K562 (cell line): ENCODE results near the gene TUBB4B. TPM values are rescaled to one million over a fixed set of nuclear protein-coding genes. Genes with fewer than 3 reads are reported as not detected.

Experiments
- ATAC-seq: fragments of 200-7000 bp; cut with Tn5 transposase; 3 replicates; pipeline ENCODE4 v1.9.1; 2020; ENCODE audit warnings: moderate library complexity
- BruUV-seq: library from RNA; stranded (reverse); fragments of 400-500 nt; replicated peaks from 2 replicates; lab custom pipeline; 2021; lab: Mats Ljungman, UMichigan
- CTCF ChIA-PET: fragments of 300-600 bp; formaldehyde crosslinking; extraction: SDS; loops from one replicate; lab custom pipeline; 2021; ENCODE audit warnings: low intra/inter-chr PET ratio; lab: Yijun Ruan, JAX
- POLR2A ChIA-PET: fragments of 300-600, 350-650 bp; sonication (Branson Sonifier 250); formaldehyde crosslinking; extraction: SDS; loops from one replicate; lab custom pipeline; 2021; ENCODE audit warnings: antibody characterized with exemption, inconsistent platforms; lab: Yijun Ruan, JAX
- DNase-seq, 4 experiments: peaks; one replicate each; pipeline versions ENCODE4 v3.0.0 to v3.0.0-alpha.2; 2011 to 2018; ENCODE audit warnings: low spot score in 3 of 4, mixed read lengths in 3 of 4; ENCODE audit errors: extremely low read depth in 1 of 4
- FAIRE-seq: peaks from 2 replicates; lab custom pipeline; 2011; peaks lifted over from hg19 to GRCh38; lab: Jason Lieb, UNC
- H2AFZ ChIP-seq: 2 replicates; pipeline ENCODE4 v1.6.0; 2011; ENCODE audit warnings: low read depth, low read length, control low read depth, inconsistent platforms
- H3K27ac ChIP-seq: fragments of 200-600 bp; 3 replicates; pipeline ENCODE4 v1.8.0; 2011; ENCODE audit warnings: low read depth, mild to moderate bottlenecking, control low read depth, inconsistent platforms, low read length, moderate library complexity, mixed read lengths; ENCODE audit errors: extremely low read depth
- H3K27me3 ChIP-seq, 2 experiments: fragments of 300-600 bp in 1 of 2; 2 replicates in 1 of 2; 3 replicates in 1 of 2; pipeline versions ENCODE4 v1.6.0 to v1.8.0; 2011; ENCODE audit warnings: inconsistent platforms in 2 of 2, low read length in 2 of 2, mild to moderate bottlenecking in 1 of 2, mixed read lengths in 1 of 2, moderate library complexity in 1 of 2; ENCODE audit not compliant: control insufficient read depth in 2 of 2, insufficient read depth in 2 of 2
- H3K36me3 ChIP-seq: fragments of 300-600 bp; 3 replicates; pipeline ENCODE4 v1.8.0; 2011; ENCODE audit warnings: mild to moderate bottlenecking, low read length, inconsistent platforms; ENCODE audit not compliant: control insufficient read depth, insufficient read depth
- H3K4me1 ChIP-seq, 2 experiments: fragments of 200-600 bp in 1 of 2; replicated peaks in 1 of 2; 2 replicates in 1 of 2; 3 replicates in 1 of 2; pipeline versions ENCODE4 v1.5.1 to v1.8.0; 2011; ENCODE audit warnings: inconsistent platforms in 2 of 2, low read length in 2 of 2, mild to moderate bottlenecking in 1 of 2, mixed read lengths in 1 of 2, moderate library complexity in 1 of 2; ENCODE audit not compliant: control insufficient read depth in 2 of 2, insufficient read depth in 2 of 2
- H3K4me2 ChIP-seq: 2 replicates; pipeline ENCODE4 v1.6.1; 2011; ENCODE audit warnings: low read length, control low read depth, inconsistent platforms, mixed read lengths; ENCODE audit not compliant: insufficient read depth
- H3K4me3 ChIP-seq: fragments of 200-600 bp; sonication (generic), shearing (Covaris generic); 2 replicates; pipeline ENCODE4 v1.5.1; 2016; ENCODE audit warnings: control low read depth, inconsistent platforms
- H3K79me2 ChIP-seq: fragments of 200-600 bp; 3 replicates; pipeline ENCODE4 v1.8.0; 2011; ENCODE audit warnings: low read length, inconsistent platforms; ENCODE audit not compliant: control insufficient read depth, insufficient read depth
- H3K9ac ChIP-seq, 2 experiments: 2 replicates each; pipeline versions ENCODE4 v1.6.0 to v1.6.1; 2011; ENCODE audit warnings: low read depth in 2 of 2, low read length in 2 of 2, control low read depth in 1 of 2, inconsistent platforms in 1 of 2, mild to moderate bottlenecking in 1 of 2, mixed read lengths in 1 of 2; ENCODE audit not compliant: insufficient read depth in 1 of 2
- H3K9me1 ChIP-seq: one replicate; pipeline ENCODE4 v1.6.0; 2011; ENCODE audit warnings: inconsistent platforms, mild to moderate bottlenecking, low read length, moderate library complexity; ENCODE audit not compliant: control insufficient read depth, insufficient read depth
- H3K9me3 ChIP-seq: replicated peaks from 2 replicates; pipeline ENCODE4 v1.5.1; 2011; ENCODE audit warnings: low read depth, low read length, inconsistent platforms; ENCODE audit not compliant: control insufficient read depth, insufficient read depth
- H4K20me1 ChIP-seq: replicated peaks from 2 replicates; pipeline ENCODE4 v1.6.1; 2011; ENCODE audit warnings: low read length, inconsistent platforms, mixed read lengths; ENCODE audit not compliant: control insufficient read depth, insufficient read depth
- ADNP ChIP-seq: fragments of 200-800 bp; sonication (Bioruptor generic); IDR thresholded peaks from 2 replicates; pipeline ENCODE4 v1.6.1; 2016; ENCODE audit warnings: missing genetic modification characterization, missing compliant biosample characterization
- BCOR ChIP-seq: fragments of 450-650 bp; IDR thresholded peaks from 2 replicates; pipeline ENCODE4 v1.6.1; 2016
- CBX8 ChIP-seq: fragments of 200-600 bp; sonication (generic); IDR thresholded peaks from 2 replicates; pipeline ENCODE4 v1.6.1; 2012; ENCODE audit warnings: borderline replicate concordance, mixed run types, low read depth, mild to moderate bottlenecking, moderate library complexity, mixed read lengths, low read length, control low read depth, inconsistent platforms; ENCODE audit not compliant: poor library complexity, severe bottlenecking; ENCODE audit errors: extremely low read depth
- SIN3B ChIP-seq: fragments of 450-650 bp; IDR thresholded peaks from 2 replicates; pipeline ENCODE4 v1.6.1; 2017; ENCODE audit warnings: low read depth, mild to moderate bottlenecking, moderate library complexity
- WGBS: fragments of 100-300 bp; shearing (Covaris generic); methylation state at CpG from one replicate; pipeline ENCODE4 v1.1.6; 2016; ENCODE audit warnings: low coverage, mixed read lengths; ENCODE audit not compliant: insufficient coverage; ENCODE audit errors: missing lambda C conversion rate; 5-methylcytosine and 5-hydroxymethylcytosine counted together
- in situ Hi-C: fragments of 300-500 bp; cut with MboI; formaldehyde crosslinking; loops from 4 replicates; pipeline ENCODE4 v1.15.0; 2018; ENCODE audit warnings: inconsistent platforms, mixed read lengths
- intact Hi-C: fragments of 100-400 bp; cut with micrococcal nuclease; formaldehyde crosslinking; loops from 2 replicates; pipeline ENCODE4 v1.14.2; 2022
- polyA plus RNA-seq, 8 experiments: library from polyadenylated mRNA; depleted of rRNA in 4 of 8; stranded (reverse) in 5 of 8; unstranded in 3 of 8; fragments of >200 nt; fragmentation: Nextera tagmentation in 2 of 8; fragmentation: Illumina TruSeq in 1 of 8; extraction: Ambion mirVana in 2 of 8; extraction: Trizol in 1 of 8; gene quantifications; 2 replicates each; pipeline versions ENCODE4 v1.2.1 to v1.2.3, GENCODE V29; 2011 to 2014; ENCODE audit warnings: inconsistent platforms in 1 of 8, missing spikeins in 1 of 8
- total RNA-seq, 7 experiments: library from RNA; depleted of rRNA in 6 of 7; stranded (reverse); fragments of >200 nt in 6 of 7; fragmentation: Illumina TruSeq in 2 of 7; extraction: Trizol in 2 of 7; gene quantifications; 2 replicates each; pipeline versions ENCODE4 v1.2.1 to v1.2.3, GENCODE V29; 2011 to 2021; ENCODE audit warnings: low replicate concordance in 1 of 7
- TF ChIP-seq, protein P1 (sequence below): fragments of 250-450 bp; sonication (Bioruptor Pico); IDR thresholded peaks from 2 replicates; pipeline ENCODE4 v1.9.0; 2021; ENCODE audit warnings: mild to moderate bottlenecking
- TF ChIP-seq, protein P2 (sequence below), 2 experiments: fragments of 450-650 bp in 1 of 2; sonication (generic) in 1 of 2; formaldehyde crosslinking in 1 of 2; IDR thresholded peaks; 2 replicates each; pipeline versions ENCODE4 v1.7.1 to v1.9.0; 2016 to 2022; ENCODE audit warnings: inconsistent platforms in 1 of 2, mild to moderate bottlenecking in 1 of 2, missing genetic modification reagents in 1 of 2

Gene TUBB4B
- total and polyA plus RNA-seq, 9 of the 15 experiments (the other 6 are each of a cell fraction or from before 2014, with no cell fraction given), result 24.1 to 443 (median 268) TPM

DNA sequence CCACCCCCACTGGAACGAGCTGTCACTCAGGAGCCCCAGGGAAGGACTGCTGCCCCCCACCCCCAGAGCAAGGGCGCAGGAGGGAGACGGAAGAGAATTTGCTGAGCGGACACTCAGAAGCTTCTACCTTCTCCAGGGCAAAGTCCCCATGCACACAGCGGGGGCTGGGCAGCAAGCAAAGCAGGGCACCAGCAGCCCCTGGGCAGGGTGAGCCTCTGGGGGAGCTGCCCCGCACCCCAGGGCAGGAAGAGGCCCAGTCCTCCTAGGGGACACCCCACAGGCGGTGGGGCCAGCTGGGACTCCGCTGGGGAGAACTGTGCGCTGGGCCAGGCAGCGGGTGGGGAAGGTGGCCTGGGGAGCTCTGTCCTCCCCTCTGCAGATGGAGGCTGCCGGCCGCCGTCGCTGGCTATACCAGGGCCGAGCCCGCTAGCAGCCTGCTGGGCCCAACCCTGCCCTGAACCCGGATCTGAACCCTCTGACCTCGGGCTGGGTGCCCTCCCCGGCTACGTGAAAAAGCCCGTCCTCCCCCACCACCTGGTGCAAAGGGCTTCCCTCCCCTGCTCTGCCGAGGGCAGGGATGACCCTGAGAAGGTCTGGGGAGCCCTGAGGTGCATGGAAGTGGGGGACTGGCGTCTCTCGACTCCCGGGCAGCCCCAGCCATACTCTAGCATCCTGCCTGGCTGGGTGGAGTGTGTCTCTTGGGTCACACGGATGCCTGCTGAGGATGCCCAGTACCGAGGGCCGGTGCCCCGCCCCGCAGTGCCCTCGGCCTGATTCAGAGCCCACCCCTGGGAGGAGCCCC lies 11.0 kb upstream of the TUBB4B start (continued):
- TF ChIP-seq, protein P1, sequence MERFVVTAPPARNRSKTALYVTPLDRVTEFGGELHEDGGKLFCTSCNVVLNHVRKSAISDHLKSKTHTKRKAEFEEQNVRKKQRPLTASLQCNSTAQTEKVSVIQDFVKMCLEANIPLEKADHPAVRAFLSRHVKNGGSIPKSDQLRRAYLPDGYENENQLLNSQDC, result no peak

DNA sequence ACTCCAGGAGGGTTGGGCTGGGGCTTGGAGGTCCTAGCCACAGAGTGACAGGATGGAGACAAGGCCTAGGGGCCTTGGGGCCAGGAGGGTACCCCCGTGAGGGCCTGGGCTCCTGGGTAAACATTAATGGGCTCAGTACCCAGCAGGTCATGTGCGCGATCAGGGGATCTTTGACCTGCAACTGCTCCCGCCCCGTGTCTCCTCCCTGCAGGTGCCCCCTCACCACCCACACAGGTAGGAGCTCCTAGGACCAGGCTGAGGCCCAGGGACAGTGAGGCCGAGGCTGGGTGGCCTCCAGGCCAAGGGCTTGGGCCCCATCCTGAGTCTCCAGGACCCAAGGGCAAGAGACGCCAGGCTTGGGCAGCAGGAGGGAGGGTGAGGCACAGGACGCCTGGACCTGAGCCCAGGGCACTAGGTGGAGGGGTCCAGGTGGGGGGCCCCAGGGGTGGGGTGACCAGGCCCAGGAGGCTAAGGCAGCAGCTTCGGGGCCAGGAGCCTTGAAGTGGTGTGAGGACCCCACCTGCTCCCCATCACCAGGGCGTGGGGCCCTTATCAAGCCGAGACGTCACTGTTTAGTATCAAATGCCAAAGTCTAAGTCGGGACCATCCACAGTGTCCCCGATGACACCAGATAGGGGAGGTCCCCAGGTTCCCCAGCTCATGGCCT lies 10.2 kb upstream of the TUBB4B start, which contains the start of gene SLC34A3:
Gene SLC34A3, plus strand, starts transcription at position 197 of the 667 bp plus-strand sequence. CDS start 802 bp downstream, outside the sequence.
- 64% methylated on average over 13 of the region's 14 CpGs for WGBS
- intact Hi-C loops (no loop called here), in situ Hi-C loops (loop anchor here (25.0 kb wide), 1 partner anchor 444 kb away; the partner anchor contains the start of genes CCDC183 and TMEM141)
- H3K4me3 ChIP-seq, result no peak within 1 kb of the TSS
- DNase-seq (no peak), ATAC-seq (no peak), FAIRE-seq (no peak)
- no peaks in the 10 kb centered on the region for H3K79me2 ChIP-seq
- H3K4me1 ChIP-seq, result peaks cover 13 to 100% of the 10 kb centered on the region in 2 experiments
- ChIA-PET POLR2A (interaction anchor here (0.6 to 1.6 kb wide), 4 partner anchors 10 to 731 kb away, joined by 3 to 9 read pairs (median 3); partner anchors contain the start of gene TUBB4B), CTCF (no interaction called here)
- no peaks in the 10 kb centered on the region for H4K20me1 ChIP-seq
- H3K27me3 ChIP-seq, result no peaks in the 10 kb centered on the region
- peak within 1 kb of the TSS in 1 of 2 experiments; percentile 63; a peak in 2 of 4 replicates for H3K9ac ChIP-seq
- no TSS peak for BruUV-seq
- H3K9me3 ChIP-seq, result no peaks in the 10 kb centered on the region
- peaks cover 3% of the 10 kb centered on the region for H3K9me1 ChIP-seq
- H2AFZ ChIP-seq, result no peak within 1 kb of the TSS
- no peak within 1 kb of the TSS for H3K4me2 ChIP-seq
- H3K27ac ChIP-seq, result no peak within 1 kb of the TSS
- no peaks in the 10 kb centered on the region for H3K36me3 ChIP-seq
- TF ChIP-seq, protein P2, sequence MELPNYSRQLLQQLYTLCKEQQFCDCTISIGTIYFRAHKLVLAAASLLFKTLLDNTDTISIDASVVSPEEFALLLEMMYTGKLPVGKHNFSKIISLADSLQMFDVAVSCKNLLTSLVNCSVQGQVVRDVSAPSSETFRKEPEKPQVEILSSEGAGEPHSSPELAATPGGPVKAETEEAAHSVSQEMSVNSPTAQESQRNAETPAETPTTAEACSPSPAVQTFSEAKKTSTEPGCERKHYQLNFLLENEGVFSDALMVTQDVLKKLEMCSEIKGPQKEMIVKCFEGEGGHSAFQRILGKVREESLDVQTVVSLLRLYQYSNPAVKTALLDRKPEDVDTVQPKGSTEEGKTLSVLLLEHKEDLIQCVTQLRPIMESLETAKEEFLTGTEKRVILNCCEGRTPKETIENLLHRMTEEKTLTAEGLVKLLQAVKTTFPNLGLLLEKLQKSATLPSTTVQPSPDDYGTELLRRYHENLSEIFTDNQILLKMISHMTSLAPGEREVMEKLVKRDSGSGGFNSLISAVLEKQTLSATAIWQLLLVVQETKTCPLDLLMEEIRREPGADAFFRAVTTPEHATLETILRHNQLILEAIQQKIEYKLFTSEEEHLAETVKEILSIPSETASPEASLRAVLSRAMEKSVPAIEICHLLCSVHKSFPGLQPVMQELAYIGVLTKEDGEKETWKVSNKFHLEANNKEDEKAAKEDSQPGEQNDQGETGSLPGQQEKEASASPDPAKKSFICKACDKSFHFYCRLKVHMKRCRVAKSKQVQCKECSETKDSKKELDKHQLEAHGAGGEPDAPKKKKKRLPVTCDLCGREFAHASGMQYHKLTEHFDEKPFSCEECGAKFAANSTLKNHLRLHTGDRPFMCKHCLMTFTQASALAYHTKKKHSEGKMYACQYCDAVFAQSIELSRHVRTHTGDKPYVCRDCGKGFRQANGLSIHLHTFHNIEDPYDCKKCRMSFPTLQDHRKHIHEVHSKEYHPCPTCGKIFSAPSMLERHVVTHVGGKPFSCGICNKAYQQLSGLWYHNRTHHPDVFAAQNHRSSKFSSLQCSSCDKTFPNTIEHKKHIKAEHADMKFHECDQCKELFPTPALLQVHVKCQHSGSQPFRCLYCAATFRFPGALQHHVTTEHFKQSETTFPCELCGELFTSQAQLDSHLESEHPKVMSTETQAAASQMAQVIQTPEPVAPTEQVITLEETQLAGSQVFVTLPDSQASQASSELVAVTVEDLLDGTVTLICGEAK (IDR thresholded peaks at IDR 0.05), result no peak
- TF ChIP-seq, protein P2 (CRISPR knock-in tag; IDR thresholded peaks at IDR 0.05), result no peak
- TF ChIP-seq CBX8 (no peak), SIN3B (no peak), ADNP (tag) (no peak), BCOR (no peak)
